Measurements from ENCODE around the gene BECN2.

DNA sequence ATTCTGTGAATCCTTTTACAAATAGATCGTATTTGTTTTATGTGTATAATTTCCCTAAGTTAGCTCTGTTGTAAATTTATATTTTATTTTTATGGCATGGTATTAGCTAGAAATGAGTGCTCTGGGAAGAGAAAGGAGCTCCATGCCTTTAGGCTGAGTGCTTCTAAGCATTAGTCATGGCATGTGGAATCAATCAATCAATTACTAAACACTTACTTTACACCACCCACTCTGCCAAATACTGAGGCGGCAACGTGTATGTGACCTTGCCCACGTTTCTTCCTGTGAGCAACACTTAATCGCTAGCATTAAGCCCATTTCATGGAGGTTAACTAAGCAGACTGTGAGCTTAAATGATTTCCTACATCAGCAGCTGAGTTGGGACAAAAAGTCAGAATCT is 7.2 kb upstream of the BECN2 start:
- TF ChIP-seq POLR2A (IDR thresholded peaks at IDR 0.05), result no peak
- TF ChIP-seq, protein P1, sequence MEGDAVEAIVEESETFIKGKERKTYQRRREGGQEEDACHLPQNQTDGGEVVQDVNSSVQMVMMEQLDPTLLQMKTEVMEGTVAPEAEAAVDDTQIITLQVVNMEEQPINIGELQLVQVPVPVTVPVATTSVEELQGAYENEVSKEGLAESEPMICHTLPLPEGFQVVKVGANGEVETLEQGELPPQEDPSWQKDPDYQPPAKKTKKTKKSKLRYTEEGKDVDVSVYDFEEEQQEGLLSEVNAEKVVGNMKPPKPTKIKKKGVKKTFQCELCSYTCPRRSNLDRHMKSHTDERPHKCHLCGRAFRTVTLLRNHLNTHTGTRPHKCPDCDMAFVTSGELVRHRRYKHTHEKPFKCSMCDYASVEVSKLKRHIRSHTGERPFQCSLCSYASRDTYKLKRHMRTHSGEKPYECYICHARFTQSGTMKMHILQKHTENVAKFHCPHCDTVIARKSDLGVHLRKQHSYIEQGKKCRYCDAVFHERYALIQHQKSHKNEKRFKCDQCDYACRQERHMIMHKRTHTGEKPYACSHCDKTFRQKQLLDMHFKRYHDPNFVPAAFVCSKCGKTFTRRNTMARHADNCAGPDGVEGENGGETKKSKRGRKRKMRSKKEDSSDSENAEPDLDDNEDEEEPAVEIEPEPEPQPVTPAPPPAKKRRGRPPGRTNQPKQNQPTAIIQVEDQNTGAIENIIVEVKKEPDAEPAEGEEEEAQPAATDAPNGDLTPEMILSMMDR (IDR thresholded peaks at IDR 0.05), result no peak
- TF ChIP-seq POLR2AphosphoS5 (IDR thresholded peaks at IDR 0.05), result no peak
